UCSD-AML1 (cell line): ENCODE measurements around the gene GPR137.

ENCODE experiments used
- DNase-seq: peaks from one replicate; lab custom pipeline; 2025; ENCODE audit not compliant: unreplicated experiment; lab: John Stamatoyannopoulos, UW

Gene GPR137

DNA sequence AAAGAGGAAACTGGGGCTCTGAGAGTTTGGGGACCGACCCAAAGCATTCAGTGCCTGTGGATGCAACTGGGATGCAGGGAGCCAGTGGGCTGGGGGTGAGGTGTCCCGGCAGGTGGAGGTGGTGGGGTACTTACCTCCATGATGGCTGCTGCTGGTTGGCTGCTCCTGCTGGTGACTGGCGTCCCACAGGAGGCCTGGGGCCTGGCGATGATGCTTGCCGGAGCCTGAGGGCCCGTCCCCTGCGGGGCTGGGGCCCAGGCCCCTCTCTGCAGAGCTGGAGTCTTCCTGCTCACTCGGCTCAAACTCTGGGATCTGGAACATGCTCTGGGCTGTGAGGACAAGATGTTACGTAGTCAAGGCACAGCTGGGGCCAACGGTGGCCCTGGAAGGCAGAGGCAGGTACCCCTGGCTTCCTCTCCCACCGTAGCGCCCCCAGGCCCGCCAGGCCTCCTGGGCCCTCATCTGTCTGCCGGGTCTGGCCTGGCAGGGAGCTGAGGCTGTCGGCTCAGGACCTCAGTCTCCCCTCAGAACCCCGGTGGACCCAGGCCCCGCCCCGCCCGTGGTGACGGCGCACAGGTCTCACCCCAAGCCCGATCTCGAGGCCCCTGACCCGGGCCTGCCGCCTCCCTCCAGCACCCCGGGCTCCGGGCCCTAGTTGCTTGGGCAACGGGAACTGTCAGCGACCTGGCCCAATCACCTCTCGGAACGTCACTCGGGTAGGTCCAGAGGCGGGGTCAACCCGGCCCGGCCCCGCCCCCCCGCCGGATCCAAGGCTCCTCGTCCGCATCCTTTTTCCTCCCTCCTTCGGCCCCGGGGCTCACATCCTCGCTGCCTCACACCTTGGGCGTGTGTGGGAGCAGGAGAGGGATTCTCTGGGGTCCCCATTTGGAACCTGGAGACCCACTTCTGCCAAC is 1.3 kb upstream of the GPR137 start, which contains the start of gene BAD:
TSS of gene BAD (minus strand) at position 618 of the 914 bp plus-strand sequence. CDS start at position 321, 297 bp downstream.
- DNase-seq, result peak; percentile 93

DNA sequence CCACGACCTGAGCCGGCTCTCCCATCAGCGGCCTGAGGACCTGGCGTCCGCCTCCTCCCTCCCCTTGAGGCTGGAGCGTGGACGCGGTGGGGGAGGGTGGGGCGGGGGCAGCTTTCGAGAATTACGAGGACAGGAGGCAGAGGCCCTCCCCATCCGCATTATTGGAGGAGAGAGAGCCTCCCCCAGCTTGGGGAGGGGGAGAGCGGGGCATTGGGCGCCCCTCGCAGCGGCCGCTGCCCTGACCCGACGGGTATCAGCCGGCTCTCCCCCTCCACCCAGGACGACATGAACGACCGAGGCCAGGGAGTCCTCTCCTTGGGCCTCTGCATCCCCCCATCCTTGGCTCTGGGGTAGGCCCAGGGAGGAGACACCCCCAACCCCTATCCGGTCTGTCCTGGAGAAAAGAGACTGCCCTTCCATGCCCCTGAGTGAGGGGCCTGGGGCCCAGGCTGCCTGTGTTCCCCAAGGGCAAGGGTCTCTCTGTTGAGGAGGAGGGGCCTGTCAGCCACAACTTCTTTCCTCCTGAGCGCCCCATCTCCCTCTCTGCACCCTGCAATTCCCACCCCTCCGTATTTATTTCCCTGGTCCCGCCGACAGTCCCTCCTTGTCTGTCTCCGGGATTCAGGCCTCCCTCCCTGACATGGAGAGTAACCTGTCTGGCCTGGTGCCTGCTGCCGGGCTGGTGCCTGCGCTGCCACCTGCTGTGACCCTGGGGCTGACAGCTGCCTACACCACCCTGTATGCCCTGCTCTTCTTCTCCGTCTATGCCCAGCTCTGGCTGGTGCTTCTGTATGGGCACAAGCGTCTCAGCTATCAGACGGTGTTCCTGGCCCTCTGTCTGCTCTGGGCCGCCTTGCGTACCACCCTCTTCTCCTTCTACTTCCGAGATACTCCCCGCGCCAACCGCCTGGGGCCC is 495 bp downstream of the GPR137 start:
- peak; percentile 41 for DNase-seq

DNA sequence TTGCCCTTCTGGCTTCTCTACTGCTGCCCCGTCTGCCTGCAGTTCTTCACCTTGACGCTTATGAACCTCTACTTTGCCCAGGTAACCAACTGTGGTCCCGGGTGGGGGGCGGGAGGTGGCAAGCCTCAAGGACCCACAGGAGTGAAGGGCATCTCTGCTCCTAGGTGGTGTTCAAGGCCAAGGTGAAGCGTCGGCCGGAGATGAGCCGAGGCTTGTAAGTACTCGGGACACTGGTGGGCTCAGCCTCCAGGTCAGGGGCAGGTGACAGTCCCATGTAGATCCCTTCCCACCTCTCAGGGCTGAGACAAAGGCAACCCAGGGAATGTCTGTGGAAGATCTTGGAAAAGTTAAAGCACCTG is 1.1 kb downstream of the GPR137 start:
- no peak for DNase-seq

DNA sequence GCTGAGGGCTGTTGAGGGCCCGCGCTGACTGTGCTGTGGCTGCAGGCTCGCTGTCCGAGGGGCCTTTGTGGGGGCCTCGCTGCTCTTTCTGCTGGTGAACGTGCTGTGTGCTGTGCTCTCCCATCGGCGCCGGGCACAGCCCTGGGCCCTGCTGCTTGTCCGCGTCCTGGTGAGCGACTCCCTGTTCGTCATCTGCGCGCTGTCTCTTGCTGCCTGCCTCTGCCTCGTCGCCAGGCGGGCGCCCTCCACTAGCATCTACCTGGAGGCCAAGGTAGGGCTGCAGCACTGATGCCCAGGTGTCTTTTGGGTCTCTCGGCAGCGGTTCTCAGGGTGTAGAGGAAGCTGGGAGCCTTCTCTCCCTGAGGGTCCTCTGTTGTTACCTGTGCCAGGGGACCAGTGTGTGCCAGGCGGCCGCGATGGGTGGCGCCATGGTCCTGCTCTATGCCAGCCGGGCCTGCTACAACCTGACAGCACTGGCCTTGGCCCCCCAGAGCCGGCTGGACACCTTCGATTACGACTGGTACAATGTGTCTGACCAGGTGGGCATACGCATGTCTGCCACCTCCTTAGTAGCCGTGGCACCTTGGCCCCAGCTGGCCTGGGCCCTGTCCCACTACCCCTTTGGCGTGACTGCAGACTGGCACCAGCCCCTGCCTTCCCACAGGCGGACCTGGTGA is 2.2 kb downstream of the GPR137 start:
- DNase-seq, result no peak

DNA sequence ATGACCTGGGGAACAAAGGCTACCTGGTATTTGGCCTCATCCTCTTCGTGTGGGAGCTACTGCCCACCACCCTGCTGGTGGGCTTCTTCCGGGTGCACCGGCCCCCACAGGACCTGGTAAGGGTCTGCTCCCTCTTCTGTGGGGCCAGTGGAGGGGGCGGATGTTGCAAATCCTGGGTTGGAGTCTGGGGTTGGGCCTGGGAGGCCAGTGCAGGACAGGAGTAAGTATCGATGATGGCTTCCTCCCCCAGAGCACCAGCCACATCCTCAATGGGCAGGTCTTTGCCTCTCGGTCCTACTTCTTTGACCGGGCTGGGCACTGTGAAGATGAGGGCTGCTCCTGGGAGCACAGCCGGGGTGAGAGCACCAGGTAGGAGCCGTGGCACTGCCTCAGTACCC is 2.7 kb downstream of the GPR137 start:
- DNase-seq, result no peak

DNA sequence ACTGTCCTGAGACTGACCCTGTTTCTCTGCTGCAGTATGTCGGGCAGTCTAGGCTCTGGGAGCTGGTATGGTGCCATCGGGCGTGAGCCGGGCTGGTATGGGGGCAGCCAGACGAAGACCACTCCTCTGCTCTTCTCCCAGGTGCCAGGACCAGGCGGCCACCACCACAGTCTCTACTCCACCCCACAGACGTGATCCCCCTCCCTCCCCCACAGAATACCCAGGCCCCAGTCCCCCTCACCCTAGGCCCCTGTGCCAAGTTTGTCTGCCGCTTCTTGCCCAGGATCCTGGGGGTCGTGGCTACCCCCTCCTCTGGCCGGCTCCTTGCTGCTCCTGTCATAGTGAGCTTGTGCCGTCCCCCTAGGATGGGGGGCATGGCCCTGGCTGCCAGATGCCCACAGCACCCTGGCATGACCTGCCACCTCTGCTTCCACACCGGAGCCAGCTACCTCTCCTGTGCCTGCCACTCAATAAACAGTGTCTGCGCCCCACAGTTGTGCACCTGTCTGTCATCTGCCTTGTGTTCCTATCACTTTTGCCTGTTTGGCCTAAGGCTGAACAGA is 3.4 kb downstream of the GPR137 start:
- no peak for DNase-seq

DNA sequence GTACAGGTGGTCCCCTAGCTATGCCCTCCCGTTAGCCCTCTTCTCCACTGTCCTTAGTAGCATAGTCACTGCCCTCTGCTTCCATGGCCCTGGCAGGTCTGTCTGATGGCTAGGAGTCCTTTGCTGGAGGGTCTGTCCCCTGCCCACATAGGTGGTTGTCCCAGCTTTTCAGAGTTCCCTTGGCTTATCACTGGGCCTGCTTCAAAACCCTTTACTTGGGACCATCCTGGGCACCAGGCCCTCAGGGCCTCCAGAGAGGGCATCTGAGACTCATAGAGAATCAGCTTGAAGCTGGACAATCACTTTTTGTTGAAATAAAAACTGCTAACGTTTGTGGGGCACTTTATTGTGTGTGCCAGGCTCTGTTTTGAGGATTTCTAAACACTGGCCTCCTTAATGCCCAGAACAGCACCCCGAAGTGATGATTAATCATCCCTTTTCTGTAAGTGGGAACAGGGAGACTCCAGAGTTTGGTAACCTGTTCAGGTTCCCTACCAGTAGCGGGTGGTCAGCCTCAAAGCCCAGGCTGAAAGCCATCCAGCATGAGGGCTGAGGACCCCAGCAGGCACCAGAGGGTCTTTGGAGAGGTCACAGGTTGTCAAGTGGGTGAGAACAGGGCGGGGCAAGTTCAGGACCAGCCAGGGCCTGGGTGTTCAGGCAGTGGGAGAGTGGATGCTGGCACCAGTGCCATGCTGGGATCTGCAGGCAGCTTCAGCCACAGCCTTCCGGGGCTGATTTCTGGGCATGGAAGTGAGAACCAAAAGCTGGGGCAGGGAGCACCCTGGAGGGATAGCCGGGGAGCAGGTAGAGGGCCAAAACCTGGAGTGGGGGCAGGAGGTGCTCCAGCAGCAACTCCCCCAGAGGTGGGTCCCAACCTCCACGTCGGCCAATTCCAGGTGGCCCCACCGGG is 5.0 kb downstream of the GPR137 start:
- DNase-seq, result no peak

DNA sequence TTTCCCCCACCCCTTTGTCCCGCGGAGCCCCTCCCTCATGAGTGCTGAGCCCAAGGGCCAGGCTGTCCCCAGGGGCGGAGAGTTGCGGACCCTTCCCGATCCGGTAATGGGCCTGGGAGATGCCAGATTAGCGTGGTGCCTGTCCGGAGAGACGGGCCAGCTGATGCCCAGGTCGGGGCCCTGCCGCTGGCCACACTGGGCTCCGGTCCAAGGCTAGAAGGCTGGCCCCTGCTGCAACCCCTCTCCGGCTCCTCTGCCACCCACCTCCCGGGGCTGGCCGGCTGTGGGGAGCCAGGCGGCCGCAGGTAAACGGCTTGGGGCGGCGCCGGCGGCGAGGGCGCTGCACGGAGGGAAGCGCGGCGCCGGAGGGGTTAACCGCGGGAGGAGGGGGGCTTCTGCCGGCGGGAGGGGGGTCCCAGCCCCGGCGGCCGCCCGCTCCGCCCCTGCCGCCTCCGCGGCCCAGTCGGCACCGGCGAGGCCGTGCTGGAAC is 5.7 kb downstream of the GPR137 start, which contains the start of gene KCNK4:
TSS of gene KCNK4 (plus strand) at position 41 of the 490 bp plus-strand sequence. CDS start 1,717 bp downstream, outside the sequence.
- no peak for DNase-seq

DNA sequence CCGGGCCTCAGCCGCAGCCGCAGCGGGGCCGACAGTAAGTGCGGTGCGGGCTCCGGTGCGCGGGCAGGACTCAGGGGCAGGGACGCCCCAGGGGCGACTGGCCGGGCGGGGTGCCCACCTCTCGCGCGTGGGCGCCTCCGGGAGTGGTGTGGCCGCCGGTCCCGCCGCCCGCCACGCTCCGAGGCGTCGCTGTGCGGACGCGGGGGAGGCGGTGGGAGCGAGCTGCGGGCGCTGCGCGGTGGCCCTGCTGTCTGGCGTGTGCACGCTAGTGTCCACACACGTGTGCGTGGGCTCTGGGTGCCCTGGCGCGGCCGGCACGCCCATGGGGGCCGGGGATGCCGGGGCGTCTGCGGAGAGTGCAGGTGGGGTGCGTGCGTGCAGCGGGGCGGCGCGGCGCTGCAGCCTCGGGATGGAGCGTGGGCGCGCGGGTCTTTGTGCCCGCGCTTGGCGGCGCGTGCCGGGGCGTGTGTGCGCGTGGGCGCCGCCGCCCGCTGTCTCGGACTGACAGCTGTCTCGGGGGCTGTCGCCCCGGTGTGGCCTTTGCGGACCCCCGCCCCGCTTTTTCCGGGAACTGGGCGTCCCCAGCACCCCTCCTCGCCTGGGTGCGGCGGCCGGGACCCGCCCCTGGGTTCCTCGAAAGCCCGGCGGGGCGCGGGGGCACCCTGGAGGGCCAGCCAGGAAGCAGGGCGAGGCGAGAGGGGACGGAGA is 6.3 kb downstream of the GPR137 start:
- DNase-seq, result no peak

DNA sequence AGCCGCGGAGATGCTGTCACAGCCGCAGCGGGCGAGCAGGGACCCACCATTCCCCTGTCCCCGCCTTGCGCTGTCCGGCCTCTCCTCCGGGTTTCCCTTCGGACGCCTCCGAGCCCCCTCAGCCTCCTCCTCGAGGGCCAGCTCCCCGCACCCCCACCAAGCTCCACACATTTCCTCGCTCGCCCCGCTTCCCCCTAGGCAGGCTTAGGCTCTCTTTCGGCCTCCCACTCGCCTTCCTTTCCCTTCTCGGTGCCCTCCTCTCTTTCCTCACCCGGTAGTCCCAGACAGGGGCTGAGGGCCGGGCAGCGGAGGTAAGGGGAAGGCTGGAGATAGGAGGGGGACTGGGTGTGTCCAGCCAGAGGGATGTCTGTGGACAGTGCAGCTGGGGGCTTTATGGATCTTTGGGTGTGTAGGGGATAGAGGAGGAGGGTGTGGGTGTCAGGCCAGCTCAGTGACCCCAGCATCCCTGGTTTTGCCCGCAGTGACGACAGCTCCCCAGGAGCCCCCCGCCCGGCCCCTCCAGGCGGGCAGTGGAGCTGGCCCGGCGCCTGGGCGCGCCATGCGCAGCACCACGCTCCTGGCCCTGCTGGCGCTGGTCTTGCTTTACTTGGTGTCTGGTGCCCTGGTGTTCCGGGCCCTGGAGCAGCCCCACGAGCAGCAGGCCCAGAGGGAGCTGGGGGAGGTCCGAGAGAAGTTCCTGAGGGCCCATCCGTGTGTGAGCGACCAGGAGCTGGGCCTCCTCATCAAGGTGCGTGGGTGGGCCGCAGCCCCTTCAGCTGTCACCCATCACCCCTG is 7.0 kb downstream of the GPR137 start:
- DNase-seq, result no peak

DNA sequence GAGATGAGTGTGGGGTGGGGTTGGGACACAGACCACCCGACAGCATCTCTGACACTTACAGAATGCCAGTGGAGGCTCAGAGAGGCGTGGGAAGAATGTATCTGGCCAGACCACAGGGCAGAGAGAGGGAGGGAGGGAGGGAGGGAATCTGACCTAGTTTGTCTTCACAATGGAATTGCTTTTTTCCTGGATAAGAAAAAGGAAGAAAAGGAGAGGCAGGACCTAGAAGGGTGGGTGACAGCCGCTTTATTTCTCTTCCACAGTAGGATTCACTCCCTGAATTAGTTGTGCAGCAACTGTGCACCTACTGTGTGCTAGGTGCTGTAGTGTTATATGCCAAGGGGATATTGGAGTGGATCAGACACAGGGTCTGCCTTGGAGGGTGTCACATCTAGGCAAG is 9.1 kb downstream of the GPR137 start:
- DNase-seq, result no peak

DNA sequence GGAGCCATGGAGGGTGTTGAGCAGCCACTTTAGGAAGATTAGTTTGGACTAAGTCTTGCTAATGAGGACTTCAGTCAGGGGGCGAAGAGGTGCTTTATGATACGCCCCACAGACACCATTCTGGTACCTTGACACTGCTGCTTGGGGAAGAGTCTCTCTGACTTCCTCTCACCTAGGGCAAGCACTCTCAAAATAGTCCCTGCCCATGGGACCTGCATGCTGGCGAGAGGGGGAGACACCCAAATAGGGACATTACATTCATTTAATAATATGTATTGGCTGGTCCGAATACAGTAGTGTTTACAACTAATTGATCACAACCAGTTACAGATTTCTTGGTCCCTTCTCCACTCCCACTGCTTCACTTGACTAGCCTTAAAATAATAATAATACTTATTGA is 10.1 kb downstream of the GPR137 start:
- DNase-seq, result no peak

DNA sequence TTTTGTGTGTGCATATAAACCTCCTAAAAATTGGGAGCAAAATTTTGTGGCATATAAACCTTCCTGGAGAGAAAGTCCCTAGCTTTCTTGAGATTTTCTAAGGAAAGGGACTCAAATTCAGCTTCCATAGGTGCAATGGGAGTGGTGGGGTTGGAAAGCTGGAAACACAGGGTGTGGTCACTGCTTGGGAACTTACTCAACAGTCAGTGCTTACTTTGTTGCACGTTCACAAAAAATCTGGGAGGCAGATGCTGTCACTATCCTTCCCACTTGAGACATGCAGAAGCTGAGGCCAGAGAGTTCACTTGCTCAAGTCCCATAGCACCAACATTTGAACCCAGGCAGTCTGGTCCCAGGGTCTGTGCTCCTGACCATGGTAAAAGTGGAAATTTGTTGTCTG is 10.6 kb downstream of the GPR137 start:
- DNase-seq, result no peak

DNA sequence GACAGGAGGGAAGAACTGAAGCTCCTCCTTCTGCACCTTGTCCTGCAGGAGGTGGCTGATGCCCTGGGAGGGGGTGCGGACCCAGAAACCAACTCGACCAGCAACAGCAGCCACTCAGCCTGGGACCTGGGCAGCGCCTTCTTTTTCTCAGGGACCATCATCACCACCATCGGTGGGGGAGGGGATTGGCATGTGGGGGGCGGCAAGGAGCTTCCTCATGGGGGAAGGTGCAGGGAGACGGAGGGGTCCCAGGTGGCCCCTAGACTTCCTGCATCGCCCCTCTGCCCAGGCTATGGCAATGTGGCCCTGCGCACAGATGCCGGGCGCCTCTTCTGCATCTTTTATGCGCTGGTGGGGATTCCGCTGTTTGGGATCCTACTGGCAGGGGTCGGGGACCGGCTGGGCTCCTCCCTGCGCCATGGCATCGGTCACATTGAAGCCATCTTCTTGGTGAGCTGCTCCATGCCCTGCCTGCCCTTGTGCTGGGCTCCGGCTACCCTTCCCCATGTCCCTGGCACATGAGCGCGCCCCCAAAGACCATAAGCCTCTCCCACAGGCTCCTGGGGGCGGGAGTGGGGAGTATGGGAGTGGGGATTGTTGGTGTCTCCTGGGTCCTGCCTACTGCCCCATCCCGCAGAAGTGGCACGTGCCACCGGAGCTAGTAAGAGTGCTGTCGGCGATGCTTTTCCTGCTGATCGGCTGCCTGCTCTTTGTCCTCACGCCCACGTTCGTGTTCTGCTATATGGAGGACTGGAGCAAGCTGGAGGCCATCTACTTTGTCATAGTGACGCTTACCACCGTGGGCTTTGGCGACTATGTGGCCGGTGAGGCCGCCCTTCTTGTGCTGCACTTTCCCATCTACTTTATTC is 11.4 kb downstream of the GPR137 start:
- DNase-seq, result no peak

DNA sequence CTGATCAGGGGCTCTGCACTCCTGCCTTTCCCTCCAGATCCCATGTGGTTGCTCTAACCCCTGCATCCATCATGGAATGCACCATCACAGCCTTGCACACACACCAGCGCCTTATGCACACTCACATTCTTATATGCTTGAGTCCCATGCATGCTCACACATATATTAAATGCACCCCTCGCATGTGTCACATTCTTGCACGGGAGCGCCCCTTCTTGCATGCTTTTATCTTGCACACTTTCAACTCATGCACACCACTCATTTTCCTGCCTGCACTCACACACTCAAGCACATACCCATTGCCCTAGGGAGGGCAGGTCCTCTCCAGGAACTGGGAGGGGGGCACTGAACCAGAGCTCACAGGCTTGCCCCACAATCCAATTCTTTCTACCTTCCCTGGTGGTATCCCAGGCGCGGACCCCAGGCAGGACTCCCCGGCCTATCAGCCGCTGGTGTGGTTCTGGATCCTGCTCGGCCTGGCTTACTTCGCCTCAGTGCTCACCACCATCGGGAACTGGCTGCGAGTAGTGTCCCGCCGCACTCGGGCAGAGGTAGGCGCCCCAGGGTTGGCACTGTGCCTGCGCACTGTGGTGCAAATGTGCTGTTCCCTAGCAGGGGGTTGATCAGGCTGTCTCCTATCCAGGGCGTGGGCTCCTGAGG is 12.2 kb downstream of the GPR137 start:
- no peak for DNase-seq

DNA sequence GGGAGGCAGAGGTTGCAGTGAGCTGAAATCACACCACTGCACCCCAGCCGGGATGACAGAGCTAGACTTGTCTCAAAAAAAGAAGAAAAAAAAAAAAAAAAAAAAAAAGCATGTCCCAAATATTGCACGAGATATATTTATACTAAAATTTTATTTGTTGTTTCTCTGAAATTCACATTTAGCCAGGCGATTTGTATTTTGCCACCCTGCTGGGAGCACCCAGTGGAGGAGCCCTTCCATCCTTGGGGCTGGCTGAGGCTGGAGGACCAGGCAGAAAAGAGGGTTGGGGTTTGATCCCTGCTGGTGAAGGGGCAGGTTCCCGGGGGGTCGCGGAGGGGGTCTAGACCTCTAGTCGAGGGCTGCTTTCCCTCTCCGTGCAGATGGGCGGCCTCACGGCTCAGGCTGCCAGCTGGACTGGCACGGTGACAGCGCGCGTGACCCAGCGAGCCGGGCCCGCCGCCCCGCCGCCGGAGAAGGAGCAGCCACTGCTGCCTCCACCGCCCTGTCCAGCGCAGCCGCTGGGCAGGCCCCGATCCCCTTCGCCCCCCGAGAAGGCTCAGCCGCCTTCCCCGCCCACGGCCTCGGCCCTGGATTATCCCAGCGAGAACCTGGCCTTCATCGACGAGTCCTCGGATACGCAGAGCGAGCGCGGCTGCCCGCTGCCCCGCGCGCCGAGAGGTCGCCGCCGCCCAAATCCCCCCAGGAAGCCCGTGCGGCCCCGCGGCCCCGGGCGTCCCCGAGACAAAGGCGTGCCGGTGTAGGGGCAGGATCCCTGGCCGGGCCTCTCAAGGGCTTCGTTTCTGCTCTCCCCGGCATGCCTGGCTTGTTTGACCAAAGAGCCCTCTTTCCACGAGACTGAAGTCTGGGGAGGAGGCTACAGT is 13.6 kb downstream of the GPR137 start:
- no peak for DNase-seq
